ENCODE data around the gene WWC1.
A peak's percentile ranks its signal among the peaks of the same experiment; 100 is the strongest.

The WWC1 gene

DNA sequence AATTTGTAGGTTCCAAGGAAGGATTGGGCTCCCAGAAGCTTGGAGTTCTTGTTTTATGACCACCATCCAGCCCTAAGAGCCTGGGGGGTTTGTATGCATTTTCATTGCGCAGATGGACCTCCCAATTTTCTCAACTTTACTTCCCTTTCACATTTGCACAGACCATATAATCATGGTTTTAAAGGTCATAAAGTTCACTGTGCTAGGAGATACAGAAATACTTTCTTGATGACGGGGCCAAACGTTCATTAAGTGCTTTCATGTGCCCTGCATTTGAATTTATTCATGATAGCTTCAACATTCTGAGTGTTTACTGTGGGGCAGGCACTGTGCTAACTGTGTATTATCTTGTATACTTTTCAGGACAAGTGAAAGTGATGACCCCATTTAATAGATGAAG is 51.5 kb downstream of the WWC1 start:
- H3K27me3 ChIP-seq (ENCODE audit: control insufficient read depth in 2 of 2, insufficient read depth in 2 of 2, low read length in 2 of 2), result no peaks in the 10 kb centered on the region

DNA sequence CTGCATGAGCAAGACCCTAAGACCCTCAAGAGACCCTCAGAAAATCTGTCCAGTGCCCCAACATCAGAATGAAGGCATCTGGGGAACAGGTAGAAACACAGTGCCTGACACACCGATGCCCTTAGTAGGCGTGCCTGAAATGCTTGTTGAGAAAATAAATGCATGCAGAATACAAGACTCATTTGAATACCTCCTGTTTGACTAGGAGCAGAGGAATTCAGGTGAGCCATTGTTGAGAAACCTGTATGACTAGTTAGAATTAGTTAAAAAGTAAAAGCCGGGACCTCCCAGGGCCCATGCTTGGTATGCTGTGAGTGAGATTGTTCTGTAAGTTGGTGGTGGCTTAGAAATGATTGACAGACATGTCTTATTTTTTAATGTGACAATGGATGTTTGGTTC is 55.0 kb downstream of the WWC1 start:
- Histone ChIP-seq H3K9me3 (ENCODE audit: control insufficient read depth in 2 of 2, low read length in 2 of 2) (no peaks in the 10 kb centered on the region), H3K4me1 (ENCODE audit: control insufficient read depth in 2 of 2, insufficient read depth in 2 of 2, low read length in 2 of 2) (peaks cover 26 to 45% of the 10 kb centered on the region in 2 donors), H3K9ac (ENCODE audit: low read depth in 1 of 2, low read length in 2 of 2) (no peak overlapping the region), H3K27me3 (ENCODE audit: control insufficient read depth in 2 of 2, insufficient read depth in 2 of 2, low read length in 2 of 2) (no peaks in the 10 kb centered on the region), H3K4me3 (ENCODE audit: low read length in 2 of 2) (peak overlapping the region; percentile 2 to 17), H3K36me3 (ENCODE audit: control insufficient read depth in 2 of 2, insufficient read depth in 2 of 2, low read length in 2 of 2) (no peaks in the 10 kb centered on the region), H3K27ac (ENCODE audit: low read depth in 2 of 2, low read length in 2 of 2) (peak overlapping the region; percentile 56 to 71)

More for the DNA sequence above, 51.5 kb downstream of the WWC1 start:
- Histone ChIP-seq H3K27ac (ENCODE audit: low read depth in 2 of 2, low read length in 2 of 2) (no peak overlapping the region), H3K9ac (ENCODE audit: low read depth in 1 of 2, low read length in 2 of 2) (no peak overlapping the region), H3K4me1 (ENCODE audit: control insufficient read depth in 2 of 2, insufficient read depth in 2 of 2, low read length in 2 of 2) (peaks cover 18 to 35% of the 10 kb centered on the region in 2 donors), H3K9me3 (ENCODE audit: control insufficient read depth in 2 of 2, low read length in 2 of 2) (no peaks in the 10 kb centered on the region), H3K36me3 (ENCODE audit: control insufficient read depth in 2 of 2, insufficient read depth in 2 of 2, low read length in 2 of 2) (no peaks in the 10 kb centered on the region), H3K4me3 (ENCODE audit: low read length in 2 of 2) (no peak overlapping the region)

DNA sequence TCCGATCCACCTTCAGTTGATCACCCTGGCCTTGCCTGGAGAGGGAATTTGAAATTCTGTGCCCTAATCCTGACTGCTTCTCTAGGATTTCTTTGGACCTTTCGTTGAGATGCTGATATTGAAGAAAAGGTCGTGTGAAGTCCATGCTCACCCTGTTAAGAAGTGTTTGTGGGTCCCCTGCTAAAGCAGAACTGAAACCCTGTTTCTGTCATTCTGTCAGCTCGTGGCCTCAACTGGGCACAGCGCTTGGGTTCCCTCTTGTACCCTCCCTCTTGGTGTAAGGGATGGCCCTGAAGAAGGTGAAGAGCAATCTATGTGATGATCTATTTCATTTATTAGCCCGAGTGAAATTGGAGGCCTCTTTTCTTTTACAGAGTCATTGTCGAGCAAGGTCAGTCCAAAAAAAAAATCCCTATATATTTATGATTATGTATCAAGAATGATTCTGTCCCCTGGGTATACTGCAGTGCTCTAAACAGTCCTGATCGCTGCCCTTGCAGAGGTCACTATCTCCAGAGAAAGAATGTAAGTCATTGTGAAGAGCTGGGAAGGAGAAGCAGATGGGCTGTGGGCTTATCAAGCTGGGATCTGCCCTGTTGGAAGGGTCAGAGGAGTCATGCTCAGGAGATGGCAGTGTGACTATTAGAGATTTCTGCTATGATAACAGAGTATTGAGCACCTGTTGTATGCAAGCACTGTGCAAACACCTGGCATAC is 56.1 kb downstream of the WWC1 start:
- H3K27me3 ChIP-seq (ENCODE audit: control insufficient read depth in 2 of 2, insufficient read depth in 2 of 2, low read length in 2 of 2), result no peaks in the 10 kb centered on the region
- H3K4me1 ChIP-seq (ENCODE audit: control insufficient read depth in 2 of 2, insufficient read depth in 2 of 2, low read length in 2 of 2), result peaks cover 26 to 40% of the 10 kb centered on the region in 2 donors
- H3K4me3 ChIP-seq (ENCODE audit: low read length in 2 of 2), result no peak overlapping the region
- H3K36me3 ChIP-seq (ENCODE audit: control insufficient read depth in 2 of 2, insufficient read depth in 2 of 2, low read length in 2 of 2), result no peaks in the 10 kb centered on the region
- peak overlapping the region; percentile 56 to 71 for H3K27ac ChIP-seq (ENCODE audit: low read depth in 2 of 2, low read length in 2 of 2)
- no peaks in the 10 kb centered on the region for H3K9me3 ChIP-seq (ENCODE audit: control insufficient read depth in 2 of 2, low read length in 2 of 2)
- no peak overlapping the region for H3K9ac ChIP-seq (ENCODE audit: low read depth in 1 of 2, low read length in 2 of 2)

DNA sequence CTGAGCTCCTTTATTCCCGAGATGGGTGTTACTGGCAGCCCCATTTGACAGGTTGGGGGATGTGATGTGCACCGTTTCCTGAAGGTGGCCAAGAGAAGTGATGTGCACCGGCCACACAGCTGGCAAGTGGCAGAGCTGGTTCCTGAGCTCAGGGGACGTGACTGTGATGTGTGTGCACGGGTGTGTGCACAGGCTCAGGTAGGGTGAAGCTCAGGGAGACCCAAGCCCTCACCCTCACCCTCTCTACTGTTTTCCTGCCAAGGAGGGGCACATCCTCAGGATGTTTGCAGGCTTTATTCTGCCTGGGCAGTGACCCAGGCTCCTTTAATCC is 56.6 kb downstream of the WWC1 start:
- Histone ChIP-seq H3K27me3 (ENCODE audit: control insufficient read depth in 2 of 2, insufficient read depth in 2 of 2, low read length in 2 of 2) (no peaks in the 10 kb centered on the region), H3K27ac (ENCODE audit: low read depth in 2 of 2, low read length in 2 of 2) (peak overlapping the region; percentile 16 to 23), H3K9me3 (ENCODE audit: control insufficient read depth in 2 of 2, low read length in 2 of 2) (no peaks in the 10 kb centered on the region), H3K4me3 (ENCODE audit: low read length in 2 of 2) (no peak overlapping the region), H3K9ac (ENCODE audit: low read depth in 1 of 2, low read length in 2 of 2) (no peak overlapping the region), H3K4me1 (ENCODE audit: control insufficient read depth in 2 of 2, insufficient read depth in 2 of 2, low read length in 2 of 2) (peaks cover 26 to 37% of the 10 kb centered on the region in 2 donors), H3K36me3 (ENCODE audit: control insufficient read depth in 2 of 2, insufficient read depth in 2 of 2, low read length in 2 of 2) (no peaks in the 10 kb centered on the region)

DNA sequence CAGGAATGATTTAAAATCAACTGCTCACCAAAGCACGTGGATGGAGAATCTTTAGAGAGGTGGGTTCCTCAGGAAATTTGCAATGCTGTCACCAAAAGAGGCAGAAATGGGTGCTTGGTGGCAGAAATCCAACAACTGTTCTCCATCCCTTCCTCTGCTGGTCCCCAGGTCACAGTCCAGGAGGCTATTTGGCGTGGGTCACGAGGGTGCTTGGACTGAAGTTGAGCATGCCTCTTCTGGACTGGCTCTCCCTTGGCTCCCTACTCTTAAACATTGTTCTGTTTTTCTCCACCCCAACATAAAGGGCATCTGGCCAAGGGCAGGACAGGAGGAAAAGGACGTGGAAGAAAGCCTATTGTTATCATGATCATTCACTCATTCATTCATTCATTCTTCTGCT is 58.9 kb downstream of the WWC1 start:
- Histone ChIP-seq H3K9me3 (ENCODE audit: control insufficient read depth in 2 of 2, low read length in 2 of 2) (no peaks in the 10 kb centered on the region), H3K27me3 (ENCODE audit: control insufficient read depth in 2 of 2, insufficient read depth in 2 of 2, low read length in 2 of 2) (no peaks in the 10 kb centered on the region), H3K27ac (ENCODE audit: low read depth in 2 of 2, low read length in 2 of 2) (no peak overlapping the region), H3K36me3 (ENCODE audit: control insufficient read depth in 2 of 2, insufficient read depth in 2 of 2, low read length in 2 of 2) (no peaks in the 10 kb centered on the region), H3K9ac (ENCODE audit: low read depth in 1 of 2, low read length in 2 of 2) (no peak overlapping the region), H3K4me1 (ENCODE audit: control insufficient read depth in 2 of 2, insufficient read depth in 2 of 2, low read length in 2 of 2) (peaks cover 26 to 35% of the 10 kb centered on the region in 2 donors), H3K4me3 (ENCODE audit: low read length in 2 of 2) (no peak overlapping the region)

DNA sequence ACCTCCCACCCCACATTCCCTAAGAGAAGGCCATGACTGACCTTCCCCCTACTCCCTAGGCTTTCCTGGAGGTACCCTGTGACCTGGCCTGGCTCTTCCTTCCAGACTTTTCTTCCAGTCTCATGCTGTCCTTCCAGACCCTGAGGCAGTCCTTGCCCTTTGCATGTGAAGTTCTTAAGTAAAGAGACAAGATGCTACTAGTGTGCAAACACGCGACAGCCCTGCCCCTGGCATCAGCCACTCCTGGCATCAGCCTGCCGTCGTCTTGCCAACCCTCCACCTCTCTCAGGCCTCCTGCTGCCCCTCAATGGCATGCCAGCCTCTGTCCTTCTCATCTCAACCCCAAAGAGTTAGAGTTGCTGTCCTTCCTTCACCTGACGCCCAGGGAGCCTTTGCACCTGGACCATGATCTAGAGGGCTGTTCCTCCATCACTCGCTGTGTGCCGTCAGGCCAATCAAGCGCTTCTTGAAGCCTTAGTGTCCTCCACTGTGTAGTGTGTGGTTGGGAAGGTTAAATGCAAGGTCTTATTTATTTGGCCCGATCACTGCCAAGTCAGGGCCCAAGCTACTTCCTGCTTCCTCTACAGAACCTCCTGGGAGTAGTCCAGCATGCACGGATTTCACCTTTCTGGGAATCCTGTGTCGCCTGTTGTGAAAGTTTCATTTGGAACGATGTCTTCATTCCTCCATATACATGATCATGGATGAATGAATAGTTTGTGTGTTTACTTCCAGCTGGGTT is 61.9 kb downstream of the WWC1 start:
- Histone ChIP-seq H3K9ac (ENCODE audit: low read depth in 1 of 2, low read length in 2 of 2) (no peak overlapping the region), H3K9me3 (ENCODE audit: control insufficient read depth in 2 of 2, low read length in 2 of 2) (no peaks in the 10 kb centered on the region), H3K36me3 (ENCODE audit: control insufficient read depth in 2 of 2, insufficient read depth in 2 of 2, low read length in 2 of 2) (no peaks in the 10 kb centered on the region), H3K4me3 (ENCODE audit: low read length in 2 of 2) (no peak overlapping the region), H3K4me1 (ENCODE audit: control insufficient read depth in 2 of 2, insufficient read depth in 2 of 2, low read length in 2 of 2) (peaks cover 4 to 11% of the 10 kb centered on the region in 2 donors), H3K27me3 (ENCODE audit: control insufficient read depth in 2 of 2, insufficient read depth in 2 of 2, low read length in 2 of 2) (no peaks in the 10 kb centered on the region), H3K27ac (ENCODE audit: low read depth in 2 of 2, low read length in 2 of 2) (peak overlapping the region in 1 of 2 donors; percentile 10)

DNA sequence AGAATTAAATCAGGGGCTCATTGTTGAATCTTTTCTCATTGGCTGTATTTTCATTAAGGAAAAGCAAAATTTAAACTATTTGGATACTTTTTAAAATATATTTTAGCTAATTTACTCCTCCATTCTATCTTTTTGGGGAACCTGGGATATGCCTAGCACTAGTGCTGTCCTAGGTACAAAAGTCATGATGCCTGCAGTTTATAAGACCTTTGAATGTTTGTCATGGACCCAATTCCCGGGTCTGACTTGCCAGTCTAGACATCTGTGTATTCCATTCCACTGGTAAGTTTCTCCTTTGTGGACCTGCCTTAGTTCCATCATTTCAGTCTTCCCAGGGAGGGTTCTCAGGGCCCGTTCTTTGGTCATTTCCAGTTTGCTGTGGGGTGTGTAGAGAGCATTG is 63.0 kb downstream of the WWC1 start:
- no peak overlapping the region for H3K27ac ChIP-seq (ENCODE audit: low read depth in 2 of 2, low read length in 2 of 2)
- H3K9me3 ChIP-seq (ENCODE audit: control insufficient read depth in 2 of 2, low read length in 2 of 2), result no peaks in the 10 kb centered on the region

DNA sequence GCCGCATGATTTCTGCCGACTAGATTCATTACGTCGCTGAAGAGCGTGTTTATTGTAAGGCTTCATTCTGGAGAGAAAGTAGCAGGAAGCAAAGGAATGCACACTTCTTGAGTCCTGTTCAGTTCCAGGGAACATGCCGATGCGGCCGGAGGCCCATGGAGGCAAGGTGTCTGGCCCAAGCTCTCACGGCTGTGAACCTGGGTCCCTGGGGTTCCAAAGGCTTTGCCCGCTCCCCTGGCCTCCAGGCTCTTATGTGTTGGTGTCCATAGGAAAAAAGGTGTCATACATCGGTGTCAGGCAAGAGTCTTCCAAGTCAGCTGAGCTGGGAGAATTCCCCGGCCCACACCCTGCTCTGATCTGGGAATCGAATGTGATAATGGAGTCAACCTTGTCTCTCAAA is 64.7 kb downstream of the WWC1 start:
- H3K4me1 ChIP-seq (ENCODE audit: control insufficient read depth in 2 of 2, insufficient read depth in 2 of 2, low read length in 2 of 2), result peaks cover 0 to 5% of the 10 kb centered on the region in 2 donors
- H3K9me3 ChIP-seq (ENCODE audit: control insufficient read depth in 2 of 2, low read length in 2 of 2), result no peaks in the 10 kb centered on the region
- H3K36me3 ChIP-seq (ENCODE audit: control insufficient read depth in 2 of 2, insufficient read depth in 2 of 2, low read length in 2 of 2), result no peaks in the 10 kb centered on the region

More for the DNA sequence above, 63.0 kb downstream of the WWC1 start:
- Histone ChIP-seq H3K27me3 (ENCODE audit: control insufficient read depth in 2 of 2, insufficient read depth in 2 of 2, low read length in 2 of 2) (no peaks in the 10 kb centered on the region), H3K9ac (ENCODE audit: low read depth in 1 of 2, low read length in 2 of 2) (no peak overlapping the region), H3K36me3 (ENCODE audit: control insufficient read depth in 2 of 2, insufficient read depth in 2 of 2, low read length in 2 of 2) (no peaks in the 10 kb centered on the region), H3K4me1 (ENCODE audit: control insufficient read depth in 2 of 2, insufficient read depth in 2 of 2, low read length in 2 of 2) (peaks cover 0 to 5% of the 10 kb centered on the region in 2 donors), H3K4me3 (ENCODE audit: low read length in 2 of 2) (no peak overlapping the region)

DNA sequence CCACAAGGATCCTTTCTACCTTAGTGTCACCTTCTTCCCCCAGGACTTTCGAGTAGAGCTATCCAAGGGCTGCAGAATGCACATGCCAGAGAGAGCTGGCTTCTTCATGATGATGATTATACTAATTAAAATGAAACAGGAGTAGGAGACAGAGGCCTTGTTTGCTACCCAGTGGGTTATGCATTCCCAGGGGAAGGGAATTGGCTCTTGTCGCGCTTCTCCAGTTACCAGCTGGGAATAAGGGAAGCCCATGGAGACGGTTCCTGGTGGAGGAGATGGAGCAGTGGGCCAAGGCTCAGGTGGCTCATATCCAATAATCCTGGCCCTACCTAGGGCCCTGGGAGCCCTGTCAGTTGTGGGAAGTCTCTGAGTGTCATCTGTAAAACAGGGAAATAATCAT is 65.1 kb downstream of the WWC1 start:
- H3K9ac ChIP-seq (ENCODE audit: low read depth in 1 of 2, low read length in 2 of 2), result no peak overlapping the region
- no peaks in the 10 kb centered on the region for H3K27me3 ChIP-seq (ENCODE audit: control insufficient read depth in 2 of 2, insufficient read depth in 2 of 2, low read length in 2 of 2)
- H3K4me3 ChIP-seq (ENCODE audit: low read length in 2 of 2), result no peak overlapping the region
- no peak overlapping the region for H3K27ac ChIP-seq (ENCODE audit: low read depth in 2 of 2, low read length in 2 of 2)
- peaks cover 0 to 8% of the 10 kb centered on the region in 2 donors for H3K4me1 ChIP-seq (ENCODE audit: control insufficient read depth in 2 of 2, insufficient read depth in 2 of 2, low read length in 2 of 2)
- no peaks in the 10 kb centered on the region for H3K36me3 ChIP-seq (ENCODE audit: control insufficient read depth in 2 of 2, insufficient read depth in 2 of 2, low read length in 2 of 2)
- H3K9me3 ChIP-seq (ENCODE audit: control insufficient read depth in 2 of 2, low read length in 2 of 2), result no peaks in the 10 kb centered on the region

More for the DNA sequence above, 64.7 kb downstream of the WWC1 start:
- no peak overlapping the region for H3K27ac ChIP-seq (ENCODE audit: low read depth in 2 of 2, low read length in 2 of 2)
- H3K4me3 ChIP-seq (ENCODE audit: low read length in 2 of 2), result no peak overlapping the region
- no peak overlapping the region for H3K9ac ChIP-seq (ENCODE audit: low read depth in 1 of 2, low read length in 2 of 2)
- H3K27me3 ChIP-seq (ENCODE audit: control insufficient read depth in 2 of 2, insufficient read depth in 2 of 2, low read length in 2 of 2), result no peaks in the 10 kb centered on the region

DNA sequence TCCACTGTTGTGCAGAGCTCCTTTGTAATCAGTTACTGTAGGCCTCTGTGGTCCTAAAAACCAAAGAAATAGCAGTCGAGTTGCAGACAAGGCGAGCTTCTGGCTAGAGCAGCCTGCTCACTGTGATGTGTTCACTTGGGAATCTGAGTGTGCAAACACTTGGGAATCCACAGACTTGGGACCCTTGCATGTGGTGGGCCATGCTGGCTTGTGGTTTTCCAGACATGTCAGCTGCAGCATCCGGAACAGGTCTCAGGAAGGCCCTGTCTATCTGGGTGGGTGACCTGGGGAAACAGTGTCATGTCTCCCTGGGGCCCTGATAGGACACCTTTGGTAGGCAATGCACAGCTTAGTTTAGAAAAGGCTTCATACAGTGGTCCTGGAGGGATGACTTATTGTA is 66.4 kb downstream of the WWC1 start:
- no peaks in the 10 kb centered on the region for H3K9me3 ChIP-seq (ENCODE audit: control insufficient read depth in 2 of 2, low read length in 2 of 2)

More for the DNA sequence above, 66.4 kb downstream of the WWC1 start:
- no peak overlapping the region for H3K9ac ChIP-seq (ENCODE audit: low read depth in 1 of 2, low read length in 2 of 2)
- H3K4me1 ChIP-seq (ENCODE audit: control insufficient read depth in 2 of 2, insufficient read depth in 2 of 2, low read length in 2 of 2), result peaks cover 3 to 16% of the 10 kb centered on the region in 2 donors
- no peaks in the 10 kb centered on the region for H3K27me3 ChIP-seq (ENCODE audit: control insufficient read depth in 2 of 2, insufficient read depth in 2 of 2, low read length in 2 of 2)
- no peaks in the 10 kb centered on the region for H3K36me3 ChIP-seq (ENCODE audit: control insufficient read depth in 2 of 2, insufficient read depth in 2 of 2, low read length in 2 of 2)
- H3K27ac ChIP-seq (ENCODE audit: low read depth in 2 of 2, low read length in 2 of 2), result no peak overlapping the region
- no peak overlapping the region for H3K4me3 ChIP-seq (ENCODE audit: low read length in 2 of 2)

Measured in mucosa of rectum (tissue), 2 donors.